Jurkat, Clone E6-1 (cell line): ENCODE results near the gene CATSPERD.
"Not testable (repeated sequence)": the region's sequence is repeated elsewhere in the genome, so short reads cannot be mapped to it uniquely, and the experiment has no call there.

ENCODE experiments used
- DNase-seq: peaks from one replicate; pipeline ENCODE4 v3.0.0-alpha.2; 2011; ENCODE audit warnings: low read depth, low spot score
- H3K4me3 ChIP-seq: 2 replicates; pipeline ENCODE4 v1.5.1; 2011; ENCODE audit warnings: mild to moderate bottlenecking, low read length, control low read depth, moderate library complexity

CATSPERD gene

DNA sequence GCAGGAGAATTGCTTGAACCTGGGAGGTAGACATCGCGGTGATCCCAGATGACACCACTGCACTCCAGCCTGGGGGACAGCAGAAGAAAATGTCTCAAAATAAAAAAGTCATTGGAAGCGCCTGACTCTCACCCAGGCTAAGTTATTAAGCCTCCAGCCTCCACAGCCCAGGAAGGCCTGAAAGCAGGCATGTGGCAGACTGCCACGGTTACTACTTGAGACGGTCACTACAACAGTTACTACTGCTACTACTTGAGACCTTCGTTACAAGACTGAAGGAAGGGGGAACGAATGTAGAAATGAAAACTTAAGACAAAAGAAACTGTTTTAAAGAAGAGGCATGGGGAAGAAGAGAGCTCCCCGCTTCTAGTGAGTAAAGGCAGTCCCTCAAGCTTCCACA, 54.5 kb downstream of the CATSPERD start:
- DNase-seq, result no peak
- H3K4me3 ChIP-seq, result no peak overlapping the region

DNA sequence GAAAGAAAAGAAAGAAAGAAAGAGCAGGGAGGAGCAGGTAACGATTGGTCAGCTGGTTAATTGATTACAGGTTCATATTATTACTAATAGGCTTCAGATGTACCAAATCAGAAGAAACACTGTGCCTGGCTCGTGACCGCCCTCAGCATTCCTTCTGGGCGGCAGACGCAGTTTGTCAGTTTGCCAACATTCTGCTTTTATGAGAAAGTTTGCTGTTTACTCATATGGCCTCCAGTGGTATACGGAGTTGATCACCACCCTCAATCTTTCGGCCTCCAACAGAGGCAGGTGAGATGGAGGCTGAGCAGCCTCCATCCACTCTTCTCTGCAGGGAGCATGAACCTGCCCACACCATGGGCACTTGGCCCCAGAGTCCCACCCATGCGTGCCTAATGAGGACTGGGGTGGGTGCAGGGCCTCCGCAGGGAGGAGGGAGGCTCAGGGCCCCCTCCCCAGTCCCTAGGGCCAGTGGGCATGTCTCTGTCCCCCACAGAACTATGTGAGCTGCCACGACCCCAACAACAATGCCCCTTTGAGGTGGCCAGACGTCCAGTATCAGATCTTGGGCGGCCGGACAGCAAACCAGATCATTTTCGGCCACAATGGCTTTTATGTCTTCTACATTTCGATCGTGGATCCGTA, 55.4 kb downstream of the CATSPERD start:
- H3K4me3 ChIP-seq, result no peak overlapping the region
- DNase-seq, result no peak

DNA sequence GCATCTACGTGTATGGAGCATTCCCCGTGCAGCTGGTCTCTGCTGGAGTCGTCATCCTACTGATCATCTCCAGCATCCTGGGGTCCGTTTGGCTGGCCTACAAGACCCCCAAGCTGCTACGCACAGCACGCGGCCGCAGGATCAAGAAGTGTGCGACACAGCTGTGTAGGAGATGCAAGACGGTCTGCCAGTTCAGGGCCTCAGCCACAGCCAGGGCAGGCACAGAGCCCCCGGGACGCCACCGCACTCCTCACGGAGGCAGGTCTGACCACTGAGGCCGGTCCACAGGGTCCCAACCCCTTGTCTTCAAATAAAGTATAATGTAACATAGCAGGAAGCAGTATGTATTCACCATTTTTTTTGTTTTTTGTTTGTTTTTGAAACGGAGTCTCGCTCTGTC, 58.0 kb downstream of the CATSPERD start:
- H3K4me3 ChIP-seq, result no peak overlapping the region
- no peak for DNase-seq

DNA sequence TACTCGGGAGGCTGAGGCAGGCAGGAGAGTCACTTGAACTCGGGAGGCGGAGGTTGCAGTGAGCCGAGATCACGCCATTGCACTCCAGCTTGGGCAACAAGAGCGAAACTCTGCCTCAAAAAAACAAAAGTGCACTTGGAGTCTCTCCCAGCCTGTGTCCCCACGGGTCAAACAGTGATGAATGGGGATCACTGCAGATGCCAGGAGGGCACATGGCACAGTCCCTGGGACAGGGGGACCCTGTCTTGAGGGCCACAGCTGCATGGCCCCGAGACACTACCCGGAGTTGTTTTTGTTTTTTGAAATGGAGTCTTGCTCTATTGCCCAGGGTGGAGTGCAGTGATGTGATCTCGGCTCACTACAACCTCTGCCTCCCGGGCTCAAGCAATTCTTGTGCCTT, 60.5 kb downstream of the CATSPERD start:
- H3K4me3 ChIP-seq, DNase-seq: not testable (repeated sequence)

DNA sequence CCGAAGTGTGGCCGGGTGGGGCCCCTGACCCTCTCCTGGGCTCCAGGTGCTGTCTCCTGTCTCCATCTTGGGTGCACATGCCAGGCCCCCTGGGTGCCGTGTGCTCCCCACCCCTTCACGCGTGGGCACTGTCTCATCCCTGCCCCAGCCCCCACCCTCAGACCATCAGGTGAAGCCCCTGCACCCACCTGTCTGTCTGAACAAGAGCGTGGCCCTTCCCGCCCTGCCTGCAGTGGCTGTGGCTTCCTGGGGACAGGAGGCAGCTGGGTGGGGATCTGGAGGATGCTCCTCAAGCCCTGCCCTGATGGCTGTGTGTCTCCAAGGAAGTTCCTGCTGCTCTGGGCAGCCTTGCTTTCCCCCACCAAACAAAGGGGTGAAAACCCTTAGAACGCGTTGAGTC, 61.9 kb downstream of the CATSPERD start:
- H3K4me3 ChIP-seq, result no peak overlapping the region
- DNase-seq, result no peak

DNA sequence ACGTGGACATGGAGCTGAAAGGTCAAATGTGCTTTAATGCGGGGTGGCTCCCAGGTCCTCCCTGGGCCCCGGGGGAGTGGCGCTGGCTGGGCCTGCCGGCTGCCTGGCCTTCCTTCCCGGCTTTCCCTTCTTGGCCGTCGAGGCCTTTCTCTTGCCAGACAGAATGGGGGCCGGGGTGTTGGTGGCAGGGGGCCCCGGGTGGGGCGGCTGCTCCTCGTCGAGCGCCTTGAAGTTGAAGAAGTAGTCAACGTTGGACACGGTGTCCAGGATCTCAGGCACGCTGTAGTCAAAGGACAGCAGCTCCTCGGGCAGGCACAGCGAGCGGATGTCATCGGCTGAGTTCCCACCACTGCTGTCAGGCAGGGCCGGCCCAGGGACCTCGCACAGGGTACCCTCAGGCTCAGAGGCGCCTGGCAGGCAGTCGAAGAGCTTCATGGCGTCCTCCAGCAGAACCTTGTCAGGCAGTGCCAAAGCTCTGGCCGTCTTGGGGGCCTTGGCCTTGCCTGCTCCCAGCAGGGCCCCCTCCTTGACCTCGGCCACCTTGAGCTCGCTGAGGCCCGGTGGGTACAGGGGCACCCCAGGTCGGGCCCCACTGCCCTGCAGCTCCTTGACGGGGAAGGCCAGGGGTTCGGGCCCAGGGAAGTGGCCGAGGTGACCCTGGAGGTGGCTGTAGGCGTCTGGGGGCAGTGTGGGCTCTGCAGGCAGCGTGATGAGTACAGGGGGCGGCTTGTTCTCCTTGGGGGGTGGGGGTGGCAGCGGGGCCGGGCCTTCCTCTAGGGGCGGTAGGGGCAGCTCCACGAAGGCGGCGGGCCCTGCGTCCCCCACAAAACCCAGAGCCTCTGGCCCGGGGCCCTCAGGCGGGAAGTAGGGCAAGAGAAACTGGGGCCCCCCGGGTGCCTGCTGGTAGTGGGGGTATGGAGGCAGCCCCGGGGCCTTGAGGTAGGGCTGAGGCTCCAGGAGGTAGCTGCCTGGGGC, 62.8 kb downstream of the CATSPERD start:
- no peak overlapping the region for H3K4me3 ChIP-seq
- DNase-seq, result no peak

DNA sequence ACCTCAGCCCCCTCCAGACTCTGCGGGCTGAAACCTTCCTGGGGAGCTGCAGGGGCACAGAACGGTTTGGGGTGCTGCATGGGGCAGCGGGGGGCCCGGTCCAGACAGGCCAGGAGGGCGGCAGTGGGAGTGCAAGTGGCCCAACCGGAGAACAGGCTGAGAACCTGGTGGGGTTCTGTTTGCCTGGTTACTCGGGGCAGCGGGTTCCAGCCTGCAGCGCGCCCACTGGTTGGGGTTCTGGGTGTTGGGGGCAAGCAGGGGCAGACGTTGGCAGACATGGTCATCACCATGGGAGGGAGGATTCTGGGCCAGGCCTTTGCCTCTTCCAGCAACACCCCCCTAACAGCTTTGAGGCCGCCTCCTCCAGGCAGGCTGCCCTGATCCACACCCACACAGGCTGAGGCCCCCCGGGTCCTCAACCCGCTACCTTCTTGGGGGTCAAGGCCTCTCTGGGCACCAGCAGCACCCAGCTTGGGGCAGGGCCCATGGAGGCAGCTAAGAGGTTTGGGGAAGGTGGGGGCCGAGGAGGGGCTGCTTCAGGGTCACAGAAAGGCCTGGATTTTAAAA, 64.2 kb downstream of the CATSPERD start, which contains the start of gene PRR22:
TSS of gene PRR22 (minus strand) at position 166 of the 567 bp plus-strand sequence. CDS start at position 80, 86 bp downstream.
- no peak within 1 kb of the TSS for H3K4me3 ChIP-seq
- DNase-seq, result no peak

DNA sequence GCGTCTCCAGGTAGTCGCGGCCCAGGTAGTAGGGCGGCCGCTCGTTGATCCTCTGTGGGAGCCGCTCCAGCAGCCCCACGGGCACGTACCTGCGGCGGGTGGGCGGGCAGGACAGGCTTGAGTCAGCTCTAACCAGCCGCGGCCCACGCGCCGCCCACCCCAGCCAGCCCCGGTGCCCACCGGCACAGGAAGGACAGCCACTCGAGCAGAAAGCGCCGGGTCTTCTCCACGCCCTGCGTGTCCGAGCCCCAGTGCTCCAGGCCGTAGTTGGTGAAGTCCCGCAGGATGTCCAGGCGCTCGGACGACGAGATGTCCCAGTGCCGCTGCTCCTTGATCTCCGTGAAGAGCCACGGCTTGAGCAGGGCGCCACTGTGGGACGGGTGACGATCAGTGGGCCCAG, 65.0 kb downstream of the CATSPERD start:
- H3K4me3 ChIP-seq, result no peak overlapping the region
- no peak for DNase-seq

DNA sequence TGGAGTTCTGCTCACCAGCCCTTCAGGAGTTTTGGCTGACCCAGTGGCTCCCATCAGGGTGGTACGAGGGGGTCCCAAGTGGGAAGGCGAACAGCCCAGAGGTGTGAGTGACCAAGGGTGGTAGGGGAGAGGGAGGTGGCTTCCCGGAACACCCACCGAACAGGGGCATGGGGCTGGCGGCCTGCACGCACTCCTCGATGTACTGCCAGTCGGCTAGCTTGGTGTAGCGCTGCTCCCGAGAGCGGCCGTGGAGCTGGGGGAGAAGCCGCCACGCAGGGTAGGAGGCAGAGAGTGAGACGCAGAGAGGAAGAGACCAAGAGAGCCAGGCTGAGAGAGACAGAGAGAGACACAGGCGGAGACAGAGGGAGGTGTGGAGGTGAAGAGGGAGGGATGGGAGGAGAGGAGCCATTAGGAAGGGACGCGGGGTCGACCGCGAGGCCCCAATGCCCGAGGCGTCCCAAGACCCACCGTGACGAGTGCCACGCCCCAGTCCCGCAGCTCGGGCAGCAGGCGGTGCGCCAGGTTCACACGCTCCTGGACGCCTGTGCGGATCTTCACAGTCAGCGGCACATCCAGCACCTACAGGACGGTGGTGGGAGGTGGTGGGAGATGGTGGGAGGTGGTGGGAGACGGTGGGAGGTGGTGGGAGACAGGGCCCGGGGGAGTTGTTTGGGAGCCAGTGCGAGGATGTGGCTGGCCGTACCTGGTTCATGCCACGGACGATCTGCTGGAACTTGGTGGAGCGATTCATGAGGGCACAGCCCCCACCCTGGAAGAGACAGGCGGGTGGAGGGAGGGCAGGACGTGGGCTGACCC, 66.4 kb downstream of the CATSPERD start:
- DNase-seq, result no peak
- H3K4me3 ChIP-seq, result no peak overlapping the region

DNA sequence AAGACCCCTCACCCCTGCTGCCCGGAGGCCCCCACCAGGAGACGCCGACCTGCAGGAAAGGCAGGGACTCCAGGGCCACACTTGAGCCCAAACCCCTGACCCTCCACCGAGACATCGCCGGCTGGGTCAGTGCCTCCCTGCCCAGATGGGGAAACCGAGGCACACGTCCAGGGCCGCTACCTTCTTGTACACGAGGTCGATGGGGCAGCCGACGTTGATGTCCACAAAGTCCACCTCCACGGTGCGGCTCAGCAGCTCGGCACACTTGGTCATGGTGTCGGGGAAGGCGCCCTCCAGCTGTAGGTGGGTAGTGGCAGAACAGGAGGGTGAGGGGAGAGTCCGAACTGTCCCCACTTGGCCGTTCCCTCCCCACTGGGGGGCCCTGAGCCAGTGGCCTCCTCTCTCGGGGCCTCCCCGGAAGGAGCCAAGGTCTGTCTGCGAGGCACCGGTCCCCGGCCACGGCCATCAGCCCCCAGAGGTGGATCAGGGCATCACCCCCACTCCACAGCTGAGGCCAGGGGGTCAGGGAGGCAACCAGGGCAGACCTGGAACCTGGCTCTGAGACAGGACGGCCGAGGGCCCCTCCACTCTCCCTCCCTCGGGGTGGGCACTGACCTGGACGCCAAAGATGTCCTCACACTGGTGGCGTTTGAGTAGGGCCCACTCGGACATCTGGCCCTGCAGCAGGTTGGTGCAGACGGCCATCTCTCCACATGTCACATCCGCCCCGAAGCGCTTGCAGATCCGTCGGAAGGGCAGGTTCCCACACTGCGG, 67.2 kb downstream of the CATSPERD start:
- no peak overlapping the region for H3K4me3 ChIP-seq
- DNase-seq, result no peak

DNA sequence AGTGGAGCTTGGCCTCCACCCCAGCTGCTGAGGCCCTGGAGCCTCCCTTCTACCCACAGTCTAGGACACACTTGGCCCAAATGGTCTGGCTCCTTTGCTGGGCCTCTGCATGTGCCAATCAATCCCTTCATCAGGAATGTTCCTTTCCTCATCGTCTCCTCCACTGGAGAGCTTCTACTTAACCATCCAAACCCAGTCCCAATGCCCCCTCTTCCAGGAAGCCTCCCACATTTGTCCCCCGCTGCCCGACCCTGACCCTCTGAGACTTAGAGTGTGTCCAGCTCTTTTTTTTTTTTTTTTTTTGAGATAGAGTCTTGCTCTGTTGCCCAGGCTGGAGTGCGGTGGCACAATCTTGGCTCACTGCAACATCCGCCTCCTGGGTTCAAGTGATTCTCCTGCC, 68.0 kb downstream of the CATSPERD start:
- DNase-seq, result no peak
- no peak overlapping the region for H3K4me3 ChIP-seq

DNA sequence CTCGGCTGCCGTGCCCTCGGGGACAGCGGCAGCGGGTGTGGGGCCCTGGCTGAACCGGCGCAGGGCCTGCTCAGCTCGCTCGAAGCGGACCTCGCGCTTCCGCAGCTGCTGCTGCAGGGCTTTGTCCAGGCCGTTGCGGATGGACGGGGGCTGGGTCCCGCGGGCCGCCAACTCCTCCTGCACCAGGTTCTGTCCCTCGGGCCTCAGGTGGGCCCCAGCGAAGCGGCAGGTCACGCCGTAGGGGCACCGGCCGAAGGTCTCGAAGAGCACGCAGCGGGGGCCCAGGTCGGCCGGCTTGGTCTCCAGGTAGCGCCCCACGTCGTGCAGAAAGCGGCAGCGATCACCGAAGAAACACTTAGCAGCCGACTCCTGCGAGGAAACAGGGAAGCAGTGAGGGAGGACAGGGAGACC, 68.9 kb downstream of the CATSPERD start:
- H3K4me3 ChIP-seq, result no peak overlapping the region
- no peak for DNase-seq

DNA sequence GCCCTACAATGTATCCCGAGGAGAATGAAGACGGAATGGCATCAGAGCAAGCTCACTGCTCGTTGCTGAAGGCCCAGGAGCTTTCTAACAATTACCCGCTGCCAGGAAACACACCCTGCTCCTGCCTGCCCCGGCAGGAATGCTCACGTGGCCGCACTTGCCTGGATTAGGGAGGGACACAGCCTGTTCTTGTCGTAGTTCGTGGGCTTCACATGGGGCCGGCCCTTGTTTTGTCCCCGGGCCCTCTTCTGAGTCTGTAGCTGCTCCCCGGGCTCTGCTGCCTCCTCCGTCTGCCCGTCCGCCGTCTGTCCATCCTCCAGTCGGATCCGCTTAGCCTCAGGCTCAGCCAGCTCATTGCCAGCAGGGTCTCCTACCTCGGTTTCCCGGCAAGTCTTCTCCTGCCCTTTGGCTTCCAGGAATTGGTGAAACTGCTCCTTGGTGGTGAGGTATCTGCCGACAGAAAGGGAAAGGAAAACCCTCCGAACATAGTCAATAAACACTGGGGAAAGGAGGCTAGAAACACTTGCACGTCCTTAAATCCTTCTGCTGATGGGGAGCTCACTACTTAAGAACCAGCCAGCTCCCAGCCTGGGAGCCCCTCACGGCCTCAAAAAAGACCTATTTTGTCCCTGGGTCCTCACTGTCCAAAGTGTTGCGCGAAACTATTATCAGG, 69.6 kb downstream of the CATSPERD start:
- H3K4me3 ChIP-seq, result peak overlapping the region; percentile 94
- no peak for DNase-seq

DNA sequence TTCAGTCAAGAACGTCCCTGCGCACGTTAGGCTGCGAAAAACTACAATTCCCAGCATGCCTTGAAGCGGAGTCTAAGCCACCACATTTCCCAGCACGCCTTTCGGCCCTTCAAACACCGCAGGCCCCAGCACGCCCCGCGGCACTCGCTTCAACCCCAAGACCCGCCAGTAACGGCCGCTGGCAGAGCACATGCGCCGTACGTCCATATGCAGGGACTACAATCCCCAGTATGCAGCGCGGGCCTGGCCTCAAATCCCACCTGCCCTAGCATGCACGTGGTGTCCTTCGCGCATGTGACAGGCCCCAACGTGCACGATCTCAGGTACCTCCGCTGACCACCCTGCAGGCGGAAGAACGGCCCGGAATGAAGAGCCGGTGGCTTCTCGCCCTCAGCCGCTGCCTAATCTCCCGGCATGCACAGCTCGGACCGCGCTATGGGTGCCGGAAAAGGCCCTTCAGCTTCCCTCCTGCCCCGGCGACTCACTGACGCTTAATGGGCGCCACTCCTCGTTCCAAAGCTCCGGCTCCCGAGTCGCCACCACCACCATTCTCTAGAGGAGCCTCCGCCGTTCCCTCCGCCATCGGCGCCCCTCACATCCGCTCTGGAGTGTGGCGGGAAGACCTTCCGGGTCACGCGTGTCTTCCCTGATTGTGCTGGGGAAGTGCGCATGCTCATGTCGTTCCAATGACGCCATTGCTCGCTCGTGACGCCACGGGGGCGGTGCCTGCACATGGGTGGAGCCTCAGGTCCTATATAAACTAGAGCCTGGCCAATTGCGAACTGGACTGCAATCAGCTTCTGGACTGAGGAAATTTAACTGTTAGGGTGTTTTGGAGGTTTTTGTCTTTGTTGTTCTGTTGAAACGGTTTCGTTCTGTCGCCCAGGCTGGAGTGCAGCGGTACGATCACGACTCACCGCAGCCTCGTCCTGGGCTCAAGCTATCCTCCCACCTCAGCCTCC, 70.4 kb downstream of the CATSPERD start, which contains the start of gene DUS3L:
TSS of gene DUS3L (minus strand) at position 605 of the 962 bp plus-strand sequence. CDS start at position 583, 22 bp downstream.
- DNase-seq, result peak; percentile 98
- peak within 1 kb of the TSS; percentile 94 for H3K4me3 ChIP-seq

DNA sequence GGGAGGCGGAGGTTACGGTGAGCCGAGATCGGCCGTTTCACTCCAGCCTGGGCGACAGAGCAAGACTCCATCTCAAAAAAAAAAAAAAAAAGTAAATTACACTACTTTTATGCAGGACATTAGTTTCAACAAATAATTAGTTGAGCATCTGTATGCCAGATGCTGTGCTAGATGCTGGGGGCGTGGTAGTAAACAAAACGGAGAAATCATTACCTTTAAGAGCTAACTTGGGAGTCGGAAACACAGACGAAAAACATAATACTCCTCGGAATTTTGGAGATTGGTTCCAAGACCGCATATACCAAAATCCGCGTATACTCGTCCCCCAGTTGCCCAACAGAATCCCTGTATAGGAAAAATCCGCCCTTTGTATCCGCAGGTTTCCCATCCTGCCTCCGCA, 71.8 kb downstream of the CATSPERD start:
- H3K4me3 ChIP-seq, result no peak overlapping the region
- no peak for DNase-seq

DNA sequence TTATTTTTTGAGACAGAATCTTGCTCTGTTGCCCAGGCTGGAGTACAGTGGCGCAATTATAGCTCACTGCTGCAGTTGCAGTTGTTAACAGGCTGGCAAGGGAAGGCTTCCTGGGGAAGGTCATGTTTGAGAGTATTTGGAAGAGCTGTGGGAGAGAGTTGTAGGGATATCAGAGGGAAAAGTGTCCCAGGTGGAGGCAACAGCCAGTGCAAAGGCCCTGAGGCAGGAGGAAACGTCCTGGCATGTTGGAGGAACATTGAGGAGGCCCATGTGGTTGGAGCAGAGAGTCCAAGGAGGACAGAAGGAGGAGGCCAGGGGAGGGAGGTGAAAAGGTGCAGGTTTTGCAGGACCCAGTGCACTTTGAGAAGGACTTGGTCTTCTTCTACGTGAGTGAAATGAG, 72.8 kb downstream of the CATSPERD start:
- DNase-seq, result no peak
- H3K4me3 ChIP-seq, result no peak overlapping the region

DNA sequence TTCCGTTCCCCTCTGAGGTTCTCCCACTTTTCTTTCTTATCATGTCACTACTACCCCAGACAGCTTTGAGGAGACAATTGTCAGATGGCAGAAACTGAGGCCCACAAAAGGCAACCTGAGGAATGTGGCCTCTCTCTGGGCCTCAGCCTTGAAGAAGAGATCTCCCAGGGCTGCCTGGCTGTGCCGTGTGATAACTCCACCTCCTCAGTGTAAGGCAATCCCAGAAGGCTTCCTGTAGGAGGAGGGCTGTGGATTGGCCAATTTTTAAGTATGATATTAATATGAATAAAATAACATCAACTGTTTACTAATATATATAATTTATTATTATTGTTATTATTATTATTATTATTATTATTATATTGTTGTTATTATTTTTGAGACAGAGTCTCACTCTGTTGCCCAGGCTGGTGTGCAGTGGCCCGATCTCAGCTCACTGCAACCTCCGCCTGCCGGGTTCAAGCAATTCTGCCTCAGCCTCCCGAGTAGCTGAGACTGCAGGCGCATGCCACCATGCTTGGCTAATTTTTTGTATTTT, 75.0 kb downstream of the CATSPERD start:
- no peak overlapping the region for H3K4me3 ChIP-seq
- DNase-seq, result no peak
